Gastrocnemius medialis (tissue), 4 donors: ENCODE data around the gene INKA2.

ENCODE experiments used
- CTCF ChIP-seq, 5 experiments: fragments of 450-650 bp in 3 of 5; fragments of 200-600 bp in 2 of 5; sonication (generic) in 2 of 5; IDR thresholded peaks in 4 of 5; conservative IDR thresholded peaks in 1 of 5; 1 replicate in 4 of 5; 2 replicates in 1 of 5; pipeline ENCODE4 v1.5.1; 2016 to 2019; ENCODE audit warnings: antibody characterized with exemption in 5 of 5, mild to moderate bottlenecking in 3 of 5, moderate library complexity in 3 of 5
- POLR2A ChIP-seq, 2 donors: fragments of 450-650 bp; IDR thresholded peaks; one replicate each; pipeline ENCODE4 v1.6.1; 2017; ENCODE audit warnings: antibody characterized with exemption in 2 of 2, mild to moderate bottlenecking in 2 of 2, moderate library complexity in 2 of 2

GRCh38 chr1:111743679-111744101, 4.5 kb upstream of the INKA2 start:
- TF ChIP-seq POLR2A (IDR thresholded peaks at IDR 0.05) (no peak), CTCF (IDR thresholded peaks at IDR 0.05 in 4 of 5, conservative IDR thresholded peaks at IDR 0.05 in 1 of 5) (no peak)
